Peyer's patch (tissue), 4 donors: Measurements from ENCODE around the gene FARSB.
A peak's percentile ranks its signal among the peaks of the same experiment; 100 is the strongest.

Source experiments
- CTCF ChIP-seq, 6 experiments: fragments of 450-650 bp in 4 of 6; fragments of 200-600 bp in 2 of 6; sonication (generic) in 1 of 6; IDR thresholded peaks; one replicate each; pipeline ENCODE4 v1.5.1; 2017 to 2019; ENCODE audit warnings: antibody characterized with exemption in 6 of 6, mild to moderate bottlenecking in 3 of 6, moderate library complexity in 1 of 6
- POLR2A ChIP-seq, 2 donors: fragments of 450-650 bp; IDR thresholded peaks; one replicate each; pipeline ENCODE4 v1.5.1; 2017; ENCODE audit warnings: antibody characterized with exemption in 2 of 2, mild to moderate bottlenecking in 2 of 2, moderate library complexity in 2 of 2

DNA sequence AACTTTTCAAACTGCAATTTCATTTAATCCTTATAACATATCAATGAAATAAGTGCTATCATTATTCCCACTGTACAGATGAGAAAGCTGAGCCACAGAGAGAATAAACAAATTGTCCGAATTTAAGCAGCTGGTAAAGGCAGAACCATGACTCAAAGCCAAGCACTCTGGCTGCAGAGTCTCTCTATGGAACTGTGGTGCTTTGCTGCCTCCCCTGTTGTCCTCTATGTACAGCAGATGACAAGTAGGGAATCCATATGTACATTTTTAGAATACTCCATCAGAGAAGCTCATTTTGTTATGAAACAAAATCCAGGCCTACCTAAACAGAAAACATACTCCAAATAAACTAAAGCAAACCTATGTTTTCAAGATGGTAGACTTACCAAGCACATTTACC lies 45.1 kb downstream of the FARSB start:
- TF ChIP-seq CTCF (IDR thresholded peaks at IDR 0.05) (peak in 3 of 6 experiments; percentile 14 to 33 (median 25)), POLR2A (IDR thresholded peaks at IDR 0.05) (no peak)
